Keratinocyte (primary cell): ENCODE results near the gene CTIF. TPM values are rescaled to one million over a fixed set of nuclear protein-coding genes. Genes with fewer than 3 reads are reported as not detected.

Experiments used
- DNase-seq: peaks from one replicate; pipeline ENCODE4 v3.0.0-alpha.2; 2011; ENCODE audit warnings: low read depth, missing footprints, low spot score
- FAIRE-seq: peaks from 2 replicates; lab custom pipeline; 2011; peaks lifted over from hg19 to GRCh38; lab: Jason Lieb, UNC
- H2AFZ ChIP-seq: 2 replicates; pipeline ENCODE4 v1.6.0; 2012; ENCODE audit warnings: low read length, control low read depth, inconsistent platforms; ENCODE audit not compliant: control insufficient read depth
- H3K27ac ChIP-seq: 2 replicates; pipeline ENCODE4 v1.5.1; 2011; ENCODE audit warnings: low read length; ENCODE audit not compliant: control insufficient read depth, insufficient read depth
- H3K27me3 ChIP-seq: 3 replicates; pipeline ENCODE4 v1.6.0; 2011; ENCODE audit warnings: low read length; ENCODE audit not compliant: control insufficient read depth, insufficient read depth; ENCODE audit errors: extremely low read depth
- H3K36me3 ChIP-seq, 2 experiments: 2 replicates in 1 of 2; 3 replicates in 1 of 2; pipeline ENCODE4 v1.5.1; 2011; ENCODE audit warnings: low read length in 2 of 2, mild to moderate bottlenecking in 1 of 2; ENCODE audit not compliant: control insufficient read depth in 2 of 2, insufficient read depth in 2 of 2; ENCODE audit errors: extremely low read depth in 1 of 2
- H3K4me1 ChIP-seq: 3 replicates; pipeline ENCODE4 v1.5.1; 2011; ENCODE audit warnings: low read length; ENCODE audit not compliant: control insufficient read depth, insufficient read depth; ENCODE audit errors: extremely low read depth
- H3K4me2 ChIP-seq: 3 replicates; pipeline ENCODE4 v1.6.0; 2011; ENCODE audit warnings: low read depth, low read length; ENCODE audit not compliant: control insufficient read depth, insufficient read depth; ENCODE audit errors: extremely low read depth
- H3K4me3 ChIP-seq, 3 experiments: fragments of 200-600 bp in 1 of 3; sonication (generic) in 1 of 3; 2 replicates in 2 of 3; 3 replicates in 1 of 3; pipeline ENCODE4 v1.5.1; 2011 to 2016; ENCODE audit warnings: low read length in 3 of 3, mild to moderate bottlenecking in 3 of 3, control low read depth in 2 of 3, inconsistent platforms in 1 of 3, low read depth in 1 of 3, mixed read lengths in 1 of 3, mixed run types in 1 of 3, moderate library complexity in 1 of 3; ENCODE audit not compliant: control insufficient read depth in 2 of 3, insufficient read depth in 2 of 3; ENCODE audit errors: extremely low read depth in 1 of 3
- H3K79me2 ChIP-seq: 2 replicates; pipeline ENCODE4 v1.6.0; 2012; ENCODE audit warnings: low read length; ENCODE audit not compliant: control insufficient read depth, insufficient read depth
- H3K9ac ChIP-seq: 3 replicates; pipeline ENCODE4 v1.6.0; 2011; ENCODE audit warnings: low read length; ENCODE audit not compliant: control insufficient read depth, insufficient read depth; ENCODE audit errors: extremely low read depth
- H3K9me1 ChIP-seq: 3 replicates; pipeline ENCODE4 v1.6.0; 2011; ENCODE audit warnings: low read length; ENCODE audit not compliant: control insufficient read depth, insufficient read depth; ENCODE audit errors: extremely low read depth
- H3K9me3 ChIP-seq: 2 replicates; pipeline ENCODE4 v1.5.1; 2012; ENCODE audit warnings: low read depth, low read length; ENCODE audit not compliant: control insufficient read depth
- H4K20me1 ChIP-seq: 3 replicates; pipeline ENCODE4 v1.6.0; 2011; ENCODE audit warnings: low read length; ENCODE audit not compliant: control insufficient read depth, insufficient read depth; ENCODE audit errors: extremely low read depth
- EZH2 ChIP-seq: IDR thresholded peaks from one replicate; pipeline ENCODE4 v1.6.1; 2012; ENCODE audit warnings: inconsistent platforms, mild to moderate bottlenecking, low read length, moderate library complexity
- dilution Hi-C: fragments of 300-500 bp; cut with MboI; formaldehyde crosslinking; loops from one replicate; pipeline ENCODE4 v1.7.0; 2020; ENCODE audit warnings: low sequenced_read_pairs; ENCODE audit not compliant: extremely low pct_ligation_motif_present
- polyA plus RNA-seq, 5 experiments: library from polyadenylated mRNA; depleted of rRNA in 3 of 5; stranded (reverse) in 3 of 5; stranded (forward) in 1 of 5; unstranded in 1 of 5; fragments of >200 nt; gene quantifications; 1 replicate in 1 of 5; 2 replicates in 3 of 5; 3 replicates in 1 of 5; pipeline versions ENCODE4 v1.2.1 to v1.2.3, GENCODE V29; 2011 to 2012; ENCODE audit warnings: missing spikeins in 2 of 5, low read depth in 1 of 5, low replicate concordance in 1 of 5
- TF ChIP-seq, protein P1 (sequence below), 3 experiments: IDR thresholded peaks in 1 of 3; conservative IDR thresholded peaks in 1 of 3; optimal IDR thresholded peaks in 1 of 3; 2 replicates in 2 of 3; 3 replicates in 1 of 3; pipeline versions ENCODE3 to v1.5.1; 2011; ENCODE audit warnings: low read length in 3 of 3, mild to moderate bottlenecking in 3 of 3, moderate library complexity in 2 of 3, control low read depth in 1 of 3, inconsistent platforms in 1 of 3; ENCODE audit not compliant: insufficient read depth in 2 of 3; ENCODE audit errors: extremely low read depth in 1 of 3

The CTIF gene
- polyA plus RNA-seq, 1 donor (not counting 4 experiments of a cell fraction or from before 2014, with no cell fraction given) = 15.0 TPM

DNA sequence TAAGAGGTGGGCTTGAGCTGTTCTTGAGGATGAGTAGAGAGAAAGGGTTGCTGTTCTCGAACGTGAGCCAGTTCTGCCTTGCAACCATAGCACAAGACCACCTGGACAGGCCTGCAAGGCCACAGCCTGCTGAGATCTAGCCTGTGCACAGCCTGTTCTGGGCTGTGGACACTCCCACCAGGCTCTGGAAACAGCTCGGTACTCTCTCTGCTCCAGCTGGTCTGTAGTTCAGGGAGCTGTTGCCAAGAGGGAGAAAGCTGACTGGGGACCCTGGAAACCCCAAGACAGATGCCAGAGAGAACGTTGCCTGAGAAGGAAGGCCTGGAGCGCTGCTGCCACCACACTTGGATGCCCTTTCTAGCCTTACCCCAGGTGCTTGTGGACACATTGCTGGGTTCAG is 69.8 kb downstream of the CTIF start:
- H3K9me1 ChIP-seq = peaks cover 2% of the 10 kb centered on the region
- H3K79me2 ChIP-seq = peaks cover 25% of the 10 kb centered on the region
- no peaks in the 10 kb centered on the region for H4K20me1 ChIP-seq
- no peak for DNase-seq
- no peaks in the 10 kb centered on the region for H3K4me1 ChIP-seq
- no peak for TF ChIP-seq EZH2
- TF ChIP-seq, protein P1, sequence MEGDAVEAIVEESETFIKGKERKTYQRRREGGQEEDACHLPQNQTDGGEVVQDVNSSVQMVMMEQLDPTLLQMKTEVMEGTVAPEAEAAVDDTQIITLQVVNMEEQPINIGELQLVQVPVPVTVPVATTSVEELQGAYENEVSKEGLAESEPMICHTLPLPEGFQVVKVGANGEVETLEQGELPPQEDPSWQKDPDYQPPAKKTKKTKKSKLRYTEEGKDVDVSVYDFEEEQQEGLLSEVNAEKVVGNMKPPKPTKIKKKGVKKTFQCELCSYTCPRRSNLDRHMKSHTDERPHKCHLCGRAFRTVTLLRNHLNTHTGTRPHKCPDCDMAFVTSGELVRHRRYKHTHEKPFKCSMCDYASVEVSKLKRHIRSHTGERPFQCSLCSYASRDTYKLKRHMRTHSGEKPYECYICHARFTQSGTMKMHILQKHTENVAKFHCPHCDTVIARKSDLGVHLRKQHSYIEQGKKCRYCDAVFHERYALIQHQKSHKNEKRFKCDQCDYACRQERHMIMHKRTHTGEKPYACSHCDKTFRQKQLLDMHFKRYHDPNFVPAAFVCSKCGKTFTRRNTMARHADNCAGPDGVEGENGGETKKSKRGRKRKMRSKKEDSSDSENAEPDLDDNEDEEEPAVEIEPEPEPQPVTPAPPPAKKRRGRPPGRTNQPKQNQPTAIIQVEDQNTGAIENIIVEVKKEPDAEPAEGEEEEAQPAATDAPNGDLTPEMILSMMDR (optimal IDR thresholded peaks at IDR 0.05 in 1 of 3, IDR thresholded peaks at IDR 0.05 in 1 of 3, conservative IDR thresholded peaks at IDR 0.05 in 1 of 3; ENCODE audit: extremely low read depth in 1 of 3, insufficient read depth in 2 of 3, low read length in 3 of 3) = no peak
- no peaks in the 10 kb centered on the region for H3K9me3 ChIP-seq
- no peak overlapping the region for H3K4me2 ChIP-seq
- dilution Hi-C loops = no loop called here
- H3K27ac ChIP-seq = no peak overlapping the region
- no peaks in the 10 kb centered on the region for H3K27me3 ChIP-seq
- no peak overlapping the region for H2AFZ ChIP-seq
- H3K36me3 ChIP-seq = peaks cover 5 to 15% of the 10 kb centered on the region in 2 experiments
- no peak overlapping the region for H3K4me3 ChIP-seq
- no peak overlapping the region for H3K9ac ChIP-seq
- FAIRE-seq = no peak

DNA sequence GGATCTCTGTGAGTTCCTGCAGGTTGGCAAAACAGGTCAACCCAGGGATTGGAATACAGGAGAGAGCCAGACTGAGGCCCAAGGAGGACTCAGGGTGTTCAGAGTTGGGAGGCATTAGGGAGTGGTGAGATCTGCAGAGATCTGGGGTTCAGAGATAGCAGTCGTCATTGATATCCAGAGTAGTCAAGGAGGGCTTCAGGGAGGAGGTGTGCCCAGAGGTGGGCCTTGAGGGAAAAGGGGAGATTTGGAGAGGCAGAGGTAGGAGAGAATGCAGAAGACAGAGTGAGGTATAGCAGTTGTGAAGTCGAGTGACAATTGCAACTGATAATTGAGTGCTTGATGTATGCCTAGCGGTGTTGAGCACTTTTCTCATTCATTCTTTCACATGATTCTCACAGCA is 70.3 kb downstream of the CTIF start:
- no peak overlapping the region for H3K4me2 ChIP-seq
- H3K4me1 ChIP-seq = no peaks in the 10 kb centered on the region
- dilution Hi-C loops = no loop called here
- peaks cover 5 to 19% of the 10 kb centered on the region in 2 experiments for H3K36me3 ChIP-seq
- H3K27me3 ChIP-seq = no peaks in the 10 kb centered on the region
- H3K9me1 ChIP-seq = peaks cover 2% of the 10 kb centered on the region
- no peak for DNase-seq
- H3K9me3 ChIP-seq = no peaks in the 10 kb centered on the region
- no peaks in the 10 kb centered on the region for H4K20me1 ChIP-seq
- TF ChIP-seq, protein P1 (optimal IDR thresholded peaks at IDR 0.05 in 1 of 3, IDR thresholded peaks at IDR 0.05 in 1 of 3, conservative IDR thresholded peaks at IDR 0.05 in 1 of 3; ENCODE audit: extremely low read depth in 1 of 3, insufficient read depth in 2 of 3, low read length in 3 of 3) = no peak
- no peak for TF ChIP-seq EZH2
- H3K79me2 ChIP-seq = peaks cover 25% of the 10 kb centered on the region
- no peak overlapping the region for H3K4me3 ChIP-seq
- H2AFZ ChIP-seq = no peak overlapping the region
- H3K27ac ChIP-seq = no peak overlapping the region
- H3K9ac ChIP-seq = no peak overlapping the region
- FAIRE-seq = no peak
